ENCODE measurements around the gene LILRB3.
A peak's percentile ranks its signal among the peaks of the same experiment; 100 is the strongest.
"Not testable (repeated sequence)": the region's sequence is repeated elsewhere in the genome, so short reads cannot be mapped to it uniquely, and the experiment has no call there.

LILRB3 gene

DNA sequence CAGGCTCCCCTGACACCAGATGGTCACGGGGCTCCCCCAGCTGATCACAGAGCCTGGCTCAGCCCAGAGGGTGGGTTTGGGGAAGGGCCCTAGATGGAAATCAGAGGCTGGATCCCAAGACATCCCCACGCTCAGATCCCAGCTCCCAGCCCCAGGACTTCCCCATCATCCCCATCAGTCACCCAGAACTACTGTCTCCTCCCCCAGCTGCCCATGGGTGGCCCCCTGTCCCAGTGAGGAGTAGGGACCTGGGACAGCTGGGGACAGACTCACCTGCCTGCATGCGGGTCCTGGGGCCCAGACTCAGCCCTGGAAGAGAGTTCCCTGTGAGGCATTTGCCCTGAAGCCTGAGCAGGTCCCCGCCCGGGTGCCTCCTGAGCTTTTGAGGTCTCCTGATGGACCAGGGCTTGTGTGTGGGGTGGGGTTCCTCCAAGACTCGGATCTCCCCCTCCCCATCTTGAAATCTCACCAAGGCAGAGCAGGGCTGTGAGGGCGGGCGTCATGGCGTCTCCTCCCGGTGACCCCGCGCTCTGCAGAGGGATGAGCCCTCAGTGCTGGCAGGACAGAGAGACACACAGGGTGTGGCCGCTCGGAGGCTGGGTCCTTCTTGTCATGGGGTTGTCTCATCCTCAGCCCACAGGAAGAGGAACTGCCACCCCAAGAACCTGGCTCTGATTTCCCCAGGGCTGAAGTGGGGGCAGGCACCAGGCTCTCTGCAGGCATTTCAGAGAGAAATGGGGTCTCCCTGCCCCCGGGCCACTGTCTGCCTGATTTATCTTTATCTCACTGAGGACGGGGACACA, at the start of gene LILRB3:
Gene LILRB3, minus strand, starts transcription at position 534 of the 803 bp plus-strand sequence. Its CDS starts 31 bp downstream, at position 503.
- not testable (repeated sequence) for DNase-seq; H3K9me3 Mint-ChIP-seq; H3K36me3 Mint-ChIP-seq (ENCODE audit: low read depth)
- Mint-ChIP-seq H3K4me1 (peaks cover 57% of the 10 kb centered on the region), H3K4me3 (peak within 1 kb of the TSS; percentile 50), H3K27me3 (ENCODE audit: low read depth, poor library complexity) (peaks cover 11% of the 10 kb centered on the region), H3K27ac (peak within 1 kb of the TSS; percentile 40)

DNA sequence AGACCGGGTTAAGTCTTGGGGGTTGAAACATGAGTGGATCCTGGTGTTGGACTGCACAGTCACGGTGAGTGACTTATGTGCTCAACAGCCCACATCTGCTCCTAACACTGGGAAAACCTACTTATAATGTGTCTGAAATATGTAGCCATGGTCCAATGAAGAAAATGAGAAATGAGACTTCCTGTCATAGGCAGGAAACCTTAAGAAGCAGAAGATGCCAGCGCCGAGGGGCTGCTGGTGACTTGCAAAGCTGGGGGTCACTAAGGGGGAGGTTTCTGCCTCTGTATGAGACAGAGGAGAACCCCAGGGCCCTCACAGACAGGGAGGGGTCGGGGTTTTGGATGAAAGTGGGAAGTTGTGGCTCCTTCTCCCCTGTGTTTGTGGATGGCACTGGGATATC, 49.4 kb upstream of the LILRB3 start:
- not testable (repeated sequence) for H3K4me3 Mint-ChIP-seq; DNase-seq; H3K36me3 Mint-ChIP-seq (ENCODE audit: low read depth); H3K9me3 Mint-ChIP-seq; H3K4me1 Mint-ChIP-seq; H3K27ac Mint-ChIP-seq
- peaks cover 38% of the 10 kb centered on the region for H3K27me3 Mint-ChIP-seq (ENCODE audit: low read depth, poor library complexity)

DNA sequence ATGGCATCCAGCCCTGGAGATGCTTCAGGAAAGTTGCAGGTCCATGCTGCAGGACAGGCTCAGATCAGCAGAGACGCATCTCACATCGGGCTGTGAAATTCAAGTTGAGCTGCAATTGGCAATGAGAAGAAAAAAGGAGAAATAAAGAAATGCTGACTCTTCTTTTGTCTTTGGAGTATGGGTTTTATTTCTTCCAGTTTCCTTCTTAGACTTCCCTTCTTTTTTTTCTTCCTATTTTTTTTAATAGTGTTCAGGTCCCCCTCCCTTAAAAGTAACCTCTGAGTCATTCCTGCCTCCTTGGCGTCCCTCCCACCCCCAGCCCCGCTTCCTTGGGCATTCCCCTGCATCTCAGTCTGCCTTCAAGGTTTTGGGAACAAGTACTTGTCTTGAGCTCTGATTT, 48.8 kb upstream of the LILRB3 start:
- not testable (repeated sequence) for DNase-seq; H3K9me3 Mint-ChIP-seq; H3K4me3 Mint-ChIP-seq; H3K4me1 Mint-ChIP-seq; H3K36me3 Mint-ChIP-seq (ENCODE audit: low read depth); H3K27ac Mint-ChIP-seq
- peaks cover 38% of the 10 kb centered on the region for H3K27me3 Mint-ChIP-seq (ENCODE audit: low read depth, poor library complexity)

DNA sequence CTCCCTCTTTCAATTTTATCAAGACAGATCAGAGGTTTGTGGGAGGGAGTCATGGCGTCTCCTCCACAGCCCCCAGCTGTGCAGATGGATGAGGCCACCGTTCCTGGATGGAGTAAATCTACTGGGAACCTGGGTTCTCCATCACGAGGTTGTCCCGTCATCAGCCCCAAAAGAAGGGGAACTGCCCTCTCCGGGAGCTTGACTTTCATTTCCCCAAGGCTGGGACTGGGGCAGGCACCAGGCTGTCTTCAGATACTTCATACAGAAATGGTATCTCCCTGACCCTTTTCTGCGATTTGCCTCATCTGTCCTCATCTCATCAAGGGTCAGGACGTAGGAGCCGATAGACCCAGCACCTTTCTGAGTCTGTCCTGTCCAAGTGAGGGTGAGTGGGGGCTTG, 48.3 kb upstream of the LILRB3 start:
- Mint-ChIP-seq H3K4me1 (no peaks in the 10 kb centered on the region), H3K36me3 (ENCODE audit: low read depth) (no peaks in the 10 kb centered on the region), H3K9me3 (no peaks in the 10 kb centered on the region), H3K4me3 (no peak overlapping the region), H3K27me3 (ENCODE audit: low read depth, poor library complexity) (peaks cover 35% of the 10 kb centered on the region), H3K27ac (no peak overlapping the region)
- DNase-seq, result no peak
- TF ChIP-seq, protein P1, sequence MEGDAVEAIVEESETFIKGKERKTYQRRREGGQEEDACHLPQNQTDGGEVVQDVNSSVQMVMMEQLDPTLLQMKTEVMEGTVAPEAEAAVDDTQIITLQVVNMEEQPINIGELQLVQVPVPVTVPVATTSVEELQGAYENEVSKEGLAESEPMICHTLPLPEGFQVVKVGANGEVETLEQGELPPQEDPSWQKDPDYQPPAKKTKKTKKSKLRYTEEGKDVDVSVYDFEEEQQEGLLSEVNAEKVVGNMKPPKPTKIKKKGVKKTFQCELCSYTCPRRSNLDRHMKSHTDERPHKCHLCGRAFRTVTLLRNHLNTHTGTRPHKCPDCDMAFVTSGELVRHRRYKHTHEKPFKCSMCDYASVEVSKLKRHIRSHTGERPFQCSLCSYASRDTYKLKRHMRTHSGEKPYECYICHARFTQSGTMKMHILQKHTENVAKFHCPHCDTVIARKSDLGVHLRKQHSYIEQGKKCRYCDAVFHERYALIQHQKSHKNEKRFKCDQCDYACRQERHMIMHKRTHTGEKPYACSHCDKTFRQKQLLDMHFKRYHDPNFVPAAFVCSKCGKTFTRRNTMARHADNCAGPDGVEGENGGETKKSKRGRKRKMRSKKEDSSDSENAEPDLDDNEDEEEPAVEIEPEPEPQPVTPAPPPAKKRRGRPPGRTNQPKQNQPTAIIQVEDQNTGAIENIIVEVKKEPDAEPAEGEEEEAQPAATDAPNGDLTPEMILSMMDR (IDR thresholded peaks at IDR 0.05), result no peak

DNA sequence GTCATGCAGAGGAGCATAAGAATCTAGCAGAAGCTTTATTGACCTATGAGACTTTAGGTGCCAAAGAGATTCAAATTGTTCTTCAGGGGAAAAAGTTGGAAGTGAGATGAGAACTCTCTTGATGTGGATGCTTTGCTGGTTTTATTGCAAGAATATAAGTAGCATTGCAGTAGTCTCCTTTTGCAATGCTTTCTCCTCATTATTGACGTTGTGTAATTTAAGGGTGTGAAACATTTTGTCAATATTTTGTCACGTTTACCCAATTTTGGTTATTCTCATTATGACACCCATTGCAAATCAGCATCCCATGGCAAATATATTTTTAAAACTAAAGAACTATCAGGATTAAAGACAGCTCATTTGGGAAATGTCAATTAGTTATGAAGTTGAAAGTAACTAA, 46.1 kb upstream of the LILRB3 start:
- H3K27ac Mint-ChIP-seq, result no peak overlapping the region
- TF ChIP-seq, protein P1 (IDR thresholded peaks at IDR 0.05), result no peak
- H3K9me3 Mint-ChIP-seq, result no peaks in the 10 kb centered on the region
- H3K27me3 Mint-ChIP-seq (ENCODE audit: low read depth, poor library complexity), result peaks cover 37% of the 10 kb centered on the region
- H3K4me3 Mint-ChIP-seq, result no peak overlapping the region
- no peak for DNase-seq
- H3K4me1 Mint-ChIP-seq, result no peaks in the 10 kb centered on the region
- no peaks in the 10 kb centered on the region for H3K36me3 Mint-ChIP-seq (ENCODE audit: low read depth)

DNA sequence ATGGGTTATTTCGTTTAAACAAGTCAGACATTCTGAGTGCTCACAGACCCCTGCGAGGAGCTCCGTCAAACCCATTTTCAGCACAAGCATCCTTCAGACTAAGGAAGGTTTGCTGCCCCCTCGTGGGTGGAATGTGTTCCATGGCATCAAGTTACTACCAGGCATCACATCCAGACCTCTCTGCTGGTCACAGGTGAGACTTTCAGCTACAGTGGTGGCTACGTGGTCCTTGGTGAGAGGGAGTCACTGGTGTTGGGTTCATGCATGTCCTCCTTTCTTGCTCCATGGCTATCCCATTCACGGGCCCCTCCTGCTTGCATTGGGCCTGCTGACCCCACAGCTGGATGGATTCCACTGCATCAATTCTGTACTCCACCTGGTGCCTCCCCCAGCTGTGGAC, 43.3 kb upstream of the LILRB3 start:
- Mint-ChIP-seq H3K27me3 (ENCODE audit: low read depth, poor library complexity) (peaks cover 24% of the 10 kb centered on the region), H3K27ac (no peak overlapping the region), H3K4me3 (no peak overlapping the region), H3K36me3 (ENCODE audit: low read depth) (no peaks in the 10 kb centered on the region), H3K4me1 (no peaks in the 10 kb centered on the region), H3K9me3 (no peaks in the 10 kb centered on the region)
- DNase-seq, result peak; percentile 94
- TF ChIP-seq, protein P1 (IDR thresholded peaks at IDR 0.05), result peak; percentile 64

DNA sequence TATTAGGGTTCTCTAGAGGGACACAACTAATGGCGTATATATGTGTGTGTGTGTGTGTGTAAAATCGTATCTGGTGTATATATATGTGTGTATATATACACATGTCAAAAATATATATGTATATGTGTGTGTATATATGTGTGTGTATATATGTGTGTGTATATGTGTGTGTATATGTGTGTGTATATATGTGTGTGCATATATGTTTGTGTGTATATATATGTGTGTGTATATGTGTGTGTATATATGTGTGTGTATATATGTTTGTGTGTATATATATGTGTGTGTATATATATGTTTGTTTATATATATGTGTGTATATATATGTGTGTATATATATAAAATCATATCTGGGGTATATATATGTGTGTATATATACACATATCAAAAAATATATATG, 39.7 kb upstream of the LILRB3 start:
- no peak for DNase-seq
- TF ChIP-seq, protein P1 (IDR thresholded peaks at IDR 0.05), result no peak
- Mint-ChIP-seq H3K36me3 (ENCODE audit: low read depth) (no peaks in the 10 kb centered on the region), H3K4me1 (no peaks in the 10 kb centered on the region), H3K27me3 (ENCODE audit: low read depth, poor library complexity) (peaks cover 17% of the 10 kb centered on the region), H3K27ac (no peak overlapping the region), H3K4me3 (no peak overlapping the region), H3K9me3 (no peaks in the 10 kb centered on the region)

All from nephron progenitor cell (in vitro differentiated cells).